GM12874 (cell line): ENCODE measurements around the gene RHBDL2.

ENCODE experiments used
- TF ChIP-seq, protein P1 (sequence below): IDR thresholded peaks from 2 replicates; pipeline ENCODE4 v1.5.1; 2011; ENCODE audit warnings: low read depth, mild to moderate bottlenecking, control low read depth, low read length, moderate library complexity; ENCODE audit not compliant: insufficient read depth

Gene RHBDL2

DNA sequence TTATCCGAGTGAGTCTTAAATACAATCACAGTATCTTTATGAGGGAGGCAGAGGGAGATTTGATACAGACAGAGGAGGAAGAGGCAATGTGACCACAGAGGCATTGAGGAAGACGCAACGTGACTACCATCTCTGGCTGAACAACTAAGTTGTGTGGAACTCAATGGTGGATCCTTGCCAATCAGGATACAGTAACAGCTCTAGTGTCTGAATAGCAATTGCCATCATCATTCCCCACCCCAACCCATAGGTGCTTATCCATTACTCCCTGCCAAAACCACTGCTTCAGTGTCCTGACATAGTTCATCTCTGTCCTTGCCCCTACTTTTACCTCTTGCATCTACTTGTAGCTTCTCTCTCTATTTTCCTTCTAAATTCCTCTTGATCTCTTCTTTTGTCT is 20.5 kb upstream of the RHBDL2 start:
- TF ChIP-seq, protein P1, sequence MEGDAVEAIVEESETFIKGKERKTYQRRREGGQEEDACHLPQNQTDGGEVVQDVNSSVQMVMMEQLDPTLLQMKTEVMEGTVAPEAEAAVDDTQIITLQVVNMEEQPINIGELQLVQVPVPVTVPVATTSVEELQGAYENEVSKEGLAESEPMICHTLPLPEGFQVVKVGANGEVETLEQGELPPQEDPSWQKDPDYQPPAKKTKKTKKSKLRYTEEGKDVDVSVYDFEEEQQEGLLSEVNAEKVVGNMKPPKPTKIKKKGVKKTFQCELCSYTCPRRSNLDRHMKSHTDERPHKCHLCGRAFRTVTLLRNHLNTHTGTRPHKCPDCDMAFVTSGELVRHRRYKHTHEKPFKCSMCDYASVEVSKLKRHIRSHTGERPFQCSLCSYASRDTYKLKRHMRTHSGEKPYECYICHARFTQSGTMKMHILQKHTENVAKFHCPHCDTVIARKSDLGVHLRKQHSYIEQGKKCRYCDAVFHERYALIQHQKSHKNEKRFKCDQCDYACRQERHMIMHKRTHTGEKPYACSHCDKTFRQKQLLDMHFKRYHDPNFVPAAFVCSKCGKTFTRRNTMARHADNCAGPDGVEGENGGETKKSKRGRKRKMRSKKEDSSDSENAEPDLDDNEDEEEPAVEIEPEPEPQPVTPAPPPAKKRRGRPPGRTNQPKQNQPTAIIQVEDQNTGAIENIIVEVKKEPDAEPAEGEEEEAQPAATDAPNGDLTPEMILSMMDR = no peak

DNA sequence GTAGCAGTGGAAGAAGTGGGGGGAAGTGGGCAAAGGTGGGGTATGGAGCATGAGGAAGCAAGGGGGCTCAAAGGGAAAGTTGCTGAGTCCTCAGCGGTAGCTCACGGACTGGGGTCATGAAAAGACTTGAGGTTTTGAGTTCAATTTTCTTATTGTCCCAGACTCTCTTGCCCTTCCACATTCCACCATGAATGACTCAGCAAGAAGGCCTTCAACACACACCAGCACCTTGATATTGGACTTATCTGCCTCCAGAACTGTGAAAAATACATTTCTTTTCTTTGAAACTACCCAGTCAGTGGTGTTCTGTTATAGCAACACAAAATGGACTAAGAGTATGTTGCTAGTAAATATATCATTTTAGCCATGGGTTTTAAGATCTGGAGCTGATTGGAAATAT is 17.3 kb upstream of the RHBDL2 start:
- TF ChIP-seq, protein P1 = no peak

DNA sequence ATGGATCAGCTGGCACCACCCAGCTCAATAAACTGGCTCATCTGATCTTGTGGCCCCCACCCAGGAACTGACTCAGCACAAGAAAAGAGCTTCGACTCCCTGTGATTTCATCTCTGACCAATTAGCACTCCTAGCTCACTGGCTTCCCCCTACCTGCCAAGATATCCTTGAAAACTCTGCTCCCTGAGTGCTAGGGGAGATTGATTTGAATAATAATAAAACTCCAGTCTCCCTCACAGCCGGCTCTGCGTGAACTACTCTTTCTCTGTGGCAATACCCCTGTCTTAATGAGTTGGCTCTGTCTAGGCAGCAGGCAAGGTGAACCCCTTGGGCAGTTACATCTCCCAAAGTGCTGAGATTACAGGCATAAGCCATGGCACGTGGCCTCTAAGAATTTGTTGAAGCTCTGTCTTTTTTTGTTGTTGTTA is 11.8 kb upstream of the RHBDL2 start:
- TF ChIP-seq, protein P1 = no peak

DNA sequence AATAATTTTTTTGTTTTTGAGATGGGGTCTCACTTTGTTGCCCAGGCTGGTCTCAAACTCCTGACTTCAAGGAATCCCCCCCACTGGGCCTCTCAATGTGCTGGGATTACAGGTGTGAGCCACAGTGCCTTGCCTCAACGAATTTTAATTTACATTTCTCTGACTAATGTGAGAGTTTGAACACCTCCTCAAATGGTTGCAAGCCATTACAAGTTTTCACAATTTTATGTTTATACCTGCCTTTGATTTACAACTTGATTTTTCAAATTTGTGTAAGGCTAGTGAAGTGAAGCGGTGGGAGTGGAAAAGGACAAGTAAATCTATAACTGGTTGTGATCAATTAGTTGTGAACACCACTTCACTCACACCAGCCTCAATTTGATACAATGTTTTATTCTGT is 8.9 kb upstream of the RHBDL2 start:
- TF ChIP-seq, protein P1 = no peak

DNA sequence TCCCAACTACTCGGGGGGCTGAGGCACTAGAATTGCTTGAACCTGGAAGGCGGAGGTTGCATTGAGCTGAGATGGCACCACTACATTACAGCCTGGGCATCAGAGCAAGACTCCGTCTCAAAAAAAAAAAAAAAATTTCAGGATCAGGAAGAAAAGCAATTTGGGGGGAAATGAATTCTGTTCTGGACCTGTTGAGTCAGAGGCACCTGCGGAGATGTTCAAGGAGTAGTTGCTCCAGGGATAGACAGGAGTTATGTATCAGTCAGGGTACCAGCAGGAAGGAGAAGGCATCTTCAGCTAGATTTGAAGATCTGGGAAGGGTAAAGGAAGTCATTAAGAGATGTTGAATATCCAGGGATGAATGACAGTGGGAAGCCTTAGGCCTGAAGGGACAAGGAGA is 2.9 kb upstream of the RHBDL2 start:
- TF ChIP-seq, protein P1 = no peak

DNA sequence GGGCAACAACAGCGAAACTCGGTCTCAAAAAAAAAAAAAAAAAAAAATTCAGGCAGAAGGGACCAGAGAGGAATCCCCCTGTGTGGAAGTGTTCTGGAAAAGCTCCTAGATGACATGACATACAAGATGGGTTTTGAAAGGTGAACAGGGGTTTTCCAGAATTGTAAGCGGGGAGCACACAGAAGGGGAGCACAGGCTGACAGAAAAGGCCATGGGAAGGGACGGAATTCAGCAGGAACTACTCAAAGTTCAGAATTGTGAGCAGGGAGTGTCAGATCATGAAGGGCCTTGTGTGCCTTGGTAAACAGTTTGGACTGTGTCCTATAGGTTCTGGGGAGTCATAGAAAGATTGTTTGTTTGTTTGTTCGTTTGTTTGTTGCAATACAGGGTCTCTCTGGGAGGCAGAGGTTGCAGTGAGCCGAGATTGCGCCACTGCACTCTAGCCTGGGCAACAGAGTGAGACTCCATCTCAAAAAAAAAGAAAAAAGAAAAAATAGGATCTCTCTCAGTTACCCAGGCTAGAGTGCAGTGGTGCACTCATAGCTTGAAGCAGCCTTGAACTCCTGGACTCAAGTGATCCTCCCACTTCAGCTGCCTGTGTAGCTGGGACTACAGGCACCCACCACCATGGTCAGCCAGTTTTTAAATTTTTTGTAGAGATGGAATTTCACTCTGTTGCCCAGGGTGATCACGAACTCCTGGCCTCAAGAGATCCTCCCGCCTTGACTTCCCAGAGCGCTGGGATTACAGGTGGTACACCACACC is 1.2 kb upstream of the RHBDL2 start:
- TF ChIP-seq, protein P1 = no peak

DNA sequence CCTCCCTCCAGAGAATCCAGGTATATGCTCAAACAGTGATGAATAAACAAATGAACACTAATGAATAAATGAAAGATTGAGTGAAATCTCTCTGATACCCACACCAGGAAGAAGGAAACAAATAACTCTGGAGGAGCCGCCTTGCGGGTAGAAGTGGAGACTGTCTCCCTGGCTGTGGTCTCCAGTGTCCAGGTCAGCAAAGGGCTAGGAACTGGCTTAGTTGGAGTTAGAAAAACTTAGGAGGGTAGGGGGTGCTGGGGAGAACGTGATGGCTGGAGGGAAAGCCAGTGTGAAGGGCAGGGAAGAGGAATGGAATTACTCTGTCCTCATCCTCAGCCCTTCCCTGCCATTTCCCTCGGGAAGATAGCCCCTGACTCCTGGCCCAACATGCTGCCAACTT is 537 bp downstream of the RHBDL2 start:
- TF ChIP-seq, protein P1 = no peak
